Ishikawa (cell line): ENCODE data around the gene ABAT.

Experiments used
- CEBPB ChIP-seq: IDR thresholded peaks from 2 replicates; pipeline ENCODE4 v1.6.1; 2012
- CREB1 ChIP-seq: IDR thresholded peaks from 2 replicates; pipeline ENCODE4 v1.6.1; 2012; ENCODE audit warnings: low read depth
- EGR1 ChIP-seq: IDR thresholded peaks from 2 replicates; pipeline ENCODE4 v1.6.1; 2012
- EP300 ChIP-seq: IDR thresholded peaks from 2 replicates; pipeline ENCODE4 v1.6.1; 2012; ENCODE audit warnings: borderline replicate concordance
- FOXM1 ChIP-seq: IDR thresholded peaks from 2 replicates; pipeline ENCODE4 v1.6.1; 2012; ENCODE audit warnings: low read depth, borderline replicate concordance
- NFIC ChIP-seq: IDR thresholded peaks from 2 replicates; pipeline ENCODE4 v1.6.1; 2012
- RAD21 ChIP-seq: IDR thresholded peaks from 2 replicates; pipeline ENCODE4 v1.6.1; 2012; ENCODE audit warnings: low read depth
- TAF1 ChIP-seq: IDR thresholded peaks from 2 replicates; pipeline ENCODE4 v1.6.1; 2012; ENCODE audit warnings: low read depth, mild to moderate bottlenecking
- TCF12 ChIP-seq: IDR thresholded peaks from 2 replicates; pipeline ENCODE4 v1.6.1; 2012; ENCODE audit warnings: low read depth
- TEAD4 ChIP-seq: IDR thresholded peaks from 2 replicates; pipeline ENCODE4 v1.6.1; 2012
- YY1 ChIP-seq: IDR thresholded peaks from 2 replicates; pipeline ENCODE4 v1.6.1; 2012; ENCODE audit warnings: low read depth
- ZBTB7A ChIP-seq: IDR thresholded peaks from 2 replicates; pipeline ENCODE4 v1.6.1; 2012; ENCODE audit warnings: low read depth
- TF ChIP-seq, protein P1 (sequence below): IDR thresholded peaks from 2 replicates; pipeline ENCODE4 v1.6.1; 2012
- TF ChIP-seq, protein P2 (sequence below): IDR thresholded peaks from 2 replicates; pipeline ENCODE4 v1.6.1; 2012; ENCODE audit warnings: low read depth, mild to moderate bottlenecking
- TF ChIP-seq, protein P3 (sequence below): IDR thresholded peaks from 2 replicates; pipeline ENCODE4 v1.6.1; 2012

The ABAT gene

DNA sequence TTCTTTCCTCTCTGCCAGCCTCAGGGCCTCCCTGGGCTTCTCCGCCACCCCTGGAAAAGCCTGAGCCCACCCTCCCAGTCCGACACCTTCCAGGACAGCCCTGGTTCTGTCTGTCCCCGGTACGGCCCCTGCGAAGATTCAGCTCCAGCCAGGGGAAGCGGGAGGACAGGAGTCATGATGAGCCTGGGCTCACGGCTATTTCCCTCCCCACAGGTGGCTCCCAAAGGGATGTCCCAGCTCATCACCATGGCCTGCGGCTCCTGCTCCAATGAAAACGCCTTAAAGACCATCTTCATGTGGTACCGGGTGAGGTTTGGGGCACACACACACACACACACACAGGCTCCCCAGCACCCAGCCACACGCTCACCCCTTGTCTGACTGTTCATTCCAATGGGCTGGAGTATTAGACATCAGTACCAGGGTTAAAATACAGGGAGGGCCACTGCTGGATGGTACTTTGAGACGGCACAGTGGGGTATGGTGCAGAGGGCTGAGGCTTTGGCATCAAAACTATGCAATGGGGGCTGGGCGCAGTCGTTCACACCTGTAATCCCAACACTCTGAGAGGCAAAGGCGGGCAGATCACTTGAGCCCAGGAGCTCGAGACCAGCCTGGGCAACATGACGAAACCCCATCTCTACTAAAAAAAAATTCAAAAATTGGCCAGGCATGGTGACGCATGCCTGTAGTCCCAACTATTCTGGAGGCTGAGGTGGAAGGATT, 90.3 kb downstream of the ABAT start:
- no peak for TF ChIP-seq TCF12
- TF ChIP-seq ZBTB7A, result no peak
- TF ChIP-seq TAF1, result no peak
- no peak for TF ChIP-seq FOXM1
- TF ChIP-seq EP300, result no peak
- no peak for TF ChIP-seq TEAD4
- no peak for TF ChIP-seq EGR1
- TF ChIP-seq, protein P1, sequence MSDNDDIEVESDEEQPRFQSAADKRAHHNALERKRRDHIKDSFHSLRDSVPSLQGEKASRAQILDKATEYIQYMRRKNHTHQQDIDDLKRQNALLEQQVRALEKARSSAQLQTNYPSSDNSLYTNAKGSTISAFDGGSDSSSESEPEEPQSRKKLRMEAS, result no peak
- TF ChIP-seq, protein P2, sequence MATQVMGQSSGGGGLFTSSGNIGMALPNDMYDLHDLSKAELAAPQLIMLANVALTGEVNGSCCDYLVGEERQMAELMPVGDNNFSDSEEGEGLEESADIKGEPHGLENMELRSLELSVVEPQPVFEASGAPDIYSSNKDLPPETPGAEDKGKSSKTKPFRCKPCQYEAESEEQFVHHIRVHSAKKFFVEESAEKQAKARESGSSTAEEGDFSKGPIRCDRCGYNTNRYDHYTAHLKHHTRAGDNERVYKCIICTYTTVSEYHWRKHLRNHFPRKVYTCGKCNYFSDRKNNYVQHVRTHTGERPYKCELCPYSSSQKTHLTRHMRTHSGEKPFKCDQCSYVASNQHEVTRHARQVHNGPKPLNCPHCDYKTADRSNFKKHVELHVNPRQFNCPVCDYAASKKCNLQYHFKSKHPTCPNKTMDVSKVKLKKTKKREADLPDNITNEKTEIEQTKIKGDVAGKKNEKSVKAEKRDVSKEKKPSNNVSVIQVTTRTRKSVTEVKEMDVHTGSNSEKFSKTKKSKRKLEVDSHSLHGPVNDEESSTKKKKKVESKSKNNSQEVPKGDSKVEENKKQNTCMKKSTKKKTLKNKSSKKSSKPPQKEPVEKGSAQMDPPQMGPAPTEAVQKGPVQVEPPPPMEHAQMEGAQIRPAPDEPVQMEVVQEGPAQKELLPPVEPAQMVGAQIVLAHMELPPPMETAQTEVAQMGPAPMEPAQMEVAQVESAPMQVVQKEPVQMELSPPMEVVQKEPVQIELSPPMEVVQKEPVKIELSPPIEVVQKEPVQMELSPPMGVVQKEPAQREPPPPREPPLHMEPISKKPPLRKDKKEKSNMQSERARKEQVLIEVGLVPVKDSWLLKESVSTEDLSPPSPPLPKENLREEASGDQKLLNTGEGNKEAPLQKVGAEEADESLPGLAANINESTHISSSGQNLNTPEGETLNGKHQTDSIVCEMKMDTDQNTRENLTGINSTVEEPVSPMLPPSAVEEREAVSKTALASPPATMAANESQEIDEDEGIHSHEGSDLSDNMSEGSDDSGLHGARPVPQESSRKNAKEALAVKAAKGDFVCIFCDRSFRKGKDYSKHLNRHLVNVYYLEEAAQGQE, result no peak

DNA sequence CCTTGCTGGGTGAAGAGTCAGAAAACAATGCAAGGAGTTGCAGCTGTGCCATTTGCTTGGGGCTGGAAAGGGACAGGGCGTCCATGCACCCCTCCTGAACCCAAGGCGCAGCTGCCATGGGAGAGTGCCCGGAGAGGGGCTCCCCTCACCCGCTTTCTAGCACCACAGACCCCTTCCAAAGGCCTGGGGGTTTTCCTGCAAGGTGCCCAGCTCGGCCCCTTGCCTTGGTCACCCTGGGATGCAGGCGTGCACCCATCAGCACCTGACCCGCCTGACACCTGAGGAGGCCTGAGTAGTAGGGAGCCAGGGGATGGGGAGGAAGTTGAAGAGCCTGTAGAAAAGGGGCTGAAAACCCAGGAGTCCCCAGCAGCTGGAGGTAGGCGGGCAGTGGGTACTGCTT, 92.8 kb downstream of the ABAT start:
- TF ChIP-seq TAF1 (no peak), CEBPB (no peak), ZBTB7A (no peak), RAD21 (no peak), NFIC (no peak), TEAD4 (no peak), EGR1 (no peak), FOXM1 (no peak), CREB1 (no peak), TCF12 (no peak), YY1 (no peak), EP300 (no peak)
- TF ChIP-seq, protein P2, result no peak
- TF ChIP-seq, protein P3, sequence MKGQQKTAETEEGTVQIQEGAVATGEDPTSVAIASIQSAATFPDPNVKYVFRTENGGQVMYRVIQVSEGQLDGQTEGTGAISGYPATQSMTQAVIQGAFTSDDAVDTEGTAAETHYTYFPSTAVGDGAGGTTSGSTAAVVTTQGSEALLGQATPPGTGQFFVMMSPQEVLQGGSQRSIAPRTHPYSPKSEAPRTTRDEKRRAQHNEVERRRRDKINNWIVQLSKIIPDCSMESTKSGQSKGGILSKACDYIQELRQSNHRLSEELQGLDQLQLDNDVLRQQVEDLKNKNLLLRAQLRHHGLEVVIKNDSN, result no peak
- TF ChIP-seq, protein P1, result no peak

DNA sequence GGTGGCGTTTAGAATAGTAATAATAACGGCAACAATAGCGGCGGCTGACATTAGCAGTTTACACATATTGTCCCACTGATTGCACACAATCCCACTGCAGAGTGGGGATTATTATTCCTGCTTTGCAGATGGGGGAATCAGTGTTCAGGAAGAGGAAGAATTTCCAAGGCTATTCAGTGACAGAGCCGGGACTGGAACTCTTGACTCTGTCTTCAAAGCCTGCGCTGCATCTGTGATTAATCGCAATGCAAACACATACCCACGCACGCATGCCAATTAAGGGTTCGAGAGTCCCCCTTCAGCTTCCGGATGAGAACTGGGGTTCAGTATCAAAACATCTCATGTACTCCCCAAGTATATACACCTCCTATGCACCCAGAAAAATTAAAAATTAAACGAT, 93.9 kb downstream of the ABAT start:
- TF ChIP-seq CEBPB, result no peak
- TF ChIP-seq ZBTB7A, result no peak
- TF ChIP-seq, protein P2, result no peak
- TF ChIP-seq, protein P1, result no peak
- TF ChIP-seq CREB1, result no peak
- no peak for TF ChIP-seq TAF1
- no peak for TF ChIP-seq FOXM1
- TF ChIP-seq EP300, result no peak
- TF ChIP-seq, protein P3, result no peak
- no peak for TF ChIP-seq TEAD4
- TF ChIP-seq NFIC, result no peak
- no peak for TF ChIP-seq YY1
- TF ChIP-seq EGR1, result no peak

DNA sequence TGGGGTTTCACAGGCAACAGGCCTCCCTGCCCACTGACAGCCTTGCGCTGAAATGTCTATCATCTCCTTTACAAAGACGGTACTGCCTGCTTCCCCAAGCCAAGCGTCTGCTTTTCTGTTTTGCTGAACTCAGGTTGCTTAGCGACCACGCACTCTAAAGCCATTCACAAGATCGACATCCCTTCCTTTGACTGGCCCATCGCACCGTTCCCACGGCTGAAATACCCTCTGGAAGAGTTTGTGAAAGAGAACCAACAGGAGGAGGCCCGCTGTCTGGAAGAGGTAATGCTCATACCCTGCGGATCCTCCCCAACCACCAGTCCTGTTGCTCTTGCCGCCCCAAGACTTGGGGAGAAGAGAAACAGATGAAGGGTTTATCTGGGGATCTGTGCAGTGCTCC, 94.3 kb downstream of the ABAT start:
- TF ChIP-seq TCF12 (no peak), EGR1 (no peak), CEBPB (no peak)
- TF ChIP-seq, protein P1, result no peak
- TF ChIP-seq, protein P2, result no peak
